ENCODE measurements around the gene ITGB3BP.
"Not testable (repeated sequence)": the region's sequence is repeated elsewhere in the genome, so short reads cannot be mapped to it uniquely, and the experiment has no call there.

ITGB3BP gene

GRCh38 chr1:63501256-63501655 lies 21.8 kb downstream of the ITGB3BP start:
- DNase-seq = no peak

GRCh38 chr1:63498106-63498505 lies 24.9 kb downstream of the ITGB3BP start:
- no peak for DNase-seq

- DNase-seq = no peak
Observed at GRCh38 chr1:63497577-63497976, 25.4 kb downstream of the ITGB3BP start.

GRCh38 chr1:63487336-63488065 lies 35.5 kb downstream of the ITGB3BP start:
- no peak for DNase-seq

- DNase-seq = no peak
Observed at GRCh38 chr1:63486629-63487028, 36.4 kb downstream of the ITGB3BP start.

GRCh38 chr1:63480057-63480456 lies 43.0 kb downstream of the ITGB3BP start:
- no peak for DNase-seq

- no peak for DNase-seq
Observed at GRCh38 chr1:63475761-63476160, 47.3 kb downstream of the ITGB3BP start.

- DNase-seq = not testable (repeated sequence)
Observed at GRCh38 chr1:63468683-63469082, 54.3 kb downstream of the ITGB3BP start.

- no peak for DNase-seq
Observed at GRCh38 chr1:63466759-63467158, 56.3 kb downstream of the ITGB3BP start.

- DNase-seq = no peak
Observed at GRCh38 chr1:63466181-63466580, 56.8 kb downstream of the ITGB3BP start.

- no peak for DNase-seq
Observed at GRCh38 chr1:63463248-63463647, 59.8 kb downstream of the ITGB3BP start.

GRCh38 chr1:63461661-63462230 lies 61.3 kb downstream of the ITGB3BP start:
- DNase-seq = no peak

- no peak for DNase-seq
Observed at GRCh38 chr1:63458750-63459149, 64.3 kb downstream of the ITGB3BP start.

- DNase-seq = no peak
Observed at GRCh38 chr1:63454269-63454668, 68.8 kb downstream of the ITGB3BP start.

GRCh38 chr1:63453232-63453631 lies 69.8 kb downstream of the ITGB3BP start:
- DNase-seq = no peak

GRCh38 chr1:63450416-63450815 lies 72.6 kb downstream of the ITGB3BP start:
- no peak for DNase-seq

- DNase-seq = no peak
Observed at GRCh38 chr1:63448731-63449246, 74.2 kb downstream of the ITGB3BP start.

- DNase-seq = no peak
Observed at GRCh38 chr1:63442141-63442475, 80.9 kb downstream of the ITGB3BP start.

GRCh38 chr1:63435161-63435560 lies 87.9 kb downstream of the ITGB3BP start:
- no peak for DNase-seq

GRCh38 chr1:63429281-63429680 lies 93.7 kb downstream of the ITGB3BP start:
- no peak for DNase-seq

GRCh38 chr1:63428815-63429214 lies 94.2 kb downstream of the ITGB3BP start:
- DNase-seq = no peak

- DNase-seq = no peak
Observed at GRCh38 chr1:63423649-63424048, 99.4 kb downstream of the ITGB3BP start.

GRCh38 chr1:63420746-63421145 lies 102.3 kb downstream of the ITGB3BP start:
- not testable (repeated sequence) for DNase-seq

- DNase-seq = no peak
Observed at GRCh38 chr1:63418101-63418500, 104.9 kb downstream of the ITGB3BP start.
